K562 (cell line): ENCODE measurements around the gene PCCB. TPM values are rescaled to one million over a fixed set of nuclear protein-coding genes. Genes with fewer than 3 reads are reported as not detected.

Source experiments
- ATAC-seq: fragments of 200-7000 bp; cut with Tn5 transposase; 3 replicates; pipeline ENCODE4 v1.9.1; 2020; ENCODE audit warnings: moderate library complexity
- BruUV-seq: library from RNA; stranded (reverse); fragments of 400-500 nt; replicated peaks from 2 replicates; lab custom pipeline; 2021; lab: Mats Ljungman, UMichigan
- CTCF ChIA-PET: fragments of 300-600 bp; formaldehyde crosslinking; extraction: SDS; loops from one replicate; lab custom pipeline; 2021; ENCODE audit warnings: low intra/inter-chr PET ratio; lab: Yijun Ruan, JAX
- POLR2A ChIA-PET: fragments of 300-600, 350-650 bp; sonication (Branson Sonifier 250); formaldehyde crosslinking; extraction: SDS; loops from one replicate; lab custom pipeline; 2021; ENCODE audit warnings: antibody characterized with exemption, inconsistent platforms; lab: Yijun Ruan, JAX
- DNase-seq, 4 experiments: peaks; one replicate each; pipeline versions ENCODE4 v3.0.0 to v3.0.0-alpha.2; 2011 to 2018; ENCODE audit warnings: low spot score in 3 of 4, mixed read lengths in 3 of 4; ENCODE audit errors: extremely low read depth in 1 of 4
- FAIRE-seq: peaks from 2 replicates; lab custom pipeline; 2011; peaks lifted over from hg19 to GRCh38; lab: Jason Lieb, UNC
- H2AFZ ChIP-seq: 2 replicates; pipeline ENCODE4 v1.6.0; 2011; ENCODE audit warnings: low read depth, low read length, control low read depth, inconsistent platforms
- H3K27ac ChIP-seq: fragments of 200-600 bp; 3 replicates; pipeline ENCODE4 v1.8.0; 2011; ENCODE audit warnings: low read depth, mild to moderate bottlenecking, control low read depth, inconsistent platforms, low read length, moderate library complexity, mixed read lengths; ENCODE audit errors: extremely low read depth
- H3K27me3 ChIP-seq, 2 experiments: fragments of 300-600 bp in 1 of 2; 2 replicates in 1 of 2; 3 replicates in 1 of 2; pipeline versions ENCODE4 v1.6.0 to v1.8.0; 2011; ENCODE audit warnings: inconsistent platforms in 2 of 2, low read length in 2 of 2, mild to moderate bottlenecking in 1 of 2, mixed read lengths in 1 of 2, moderate library complexity in 1 of 2; ENCODE audit not compliant: control insufficient read depth in 2 of 2, insufficient read depth in 2 of 2
- H3K36me3 ChIP-seq: fragments of 300-600 bp; 3 replicates; pipeline ENCODE4 v1.8.0; 2011; ENCODE audit warnings: mild to moderate bottlenecking, low read length, inconsistent platforms; ENCODE audit not compliant: control insufficient read depth, insufficient read depth
- H3K4me1 ChIP-seq, 2 experiments: fragments of 200-600 bp in 1 of 2; replicated peaks in 1 of 2; 2 replicates in 1 of 2; 3 replicates in 1 of 2; pipeline versions ENCODE4 v1.5.1 to v1.8.0; 2011; ENCODE audit warnings: inconsistent platforms in 2 of 2, low read length in 2 of 2, mild to moderate bottlenecking in 1 of 2, mixed read lengths in 1 of 2, moderate library complexity in 1 of 2; ENCODE audit not compliant: control insufficient read depth in 2 of 2, insufficient read depth in 2 of 2
- H3K4me2 ChIP-seq: 2 replicates; pipeline ENCODE4 v1.6.1; 2011; ENCODE audit warnings: low read length, control low read depth, inconsistent platforms, mixed read lengths; ENCODE audit not compliant: insufficient read depth
- H3K4me3 ChIP-seq: fragments of 200-600 bp; sonication (generic), shearing (Covaris generic); 2 replicates; pipeline ENCODE4 v1.5.1; 2016; ENCODE audit warnings: control low read depth, inconsistent platforms
- H3K79me2 ChIP-seq: fragments of 200-600 bp; 3 replicates; pipeline ENCODE4 v1.8.0; 2011; ENCODE audit warnings: low read length, inconsistent platforms; ENCODE audit not compliant: control insufficient read depth, insufficient read depth
- H3K9ac ChIP-seq, 2 experiments: 2 replicates each; pipeline versions ENCODE4 v1.6.0 to v1.6.1; 2011; ENCODE audit warnings: low read depth in 2 of 2, low read length in 2 of 2, control low read depth in 1 of 2, inconsistent platforms in 1 of 2, mild to moderate bottlenecking in 1 of 2, mixed read lengths in 1 of 2; ENCODE audit not compliant: insufficient read depth in 1 of 2
- H3K9me1 ChIP-seq: one replicate; pipeline ENCODE4 v1.6.0; 2011; ENCODE audit warnings: inconsistent platforms, mild to moderate bottlenecking, low read length, moderate library complexity; ENCODE audit not compliant: control insufficient read depth, insufficient read depth
- H3K9me3 ChIP-seq: replicated peaks from 2 replicates; pipeline ENCODE4 v1.5.1; 2011; ENCODE audit warnings: low read depth, low read length, inconsistent platforms; ENCODE audit not compliant: control insufficient read depth, insufficient read depth
- H4K20me1 ChIP-seq: replicated peaks from 2 replicates; pipeline ENCODE4 v1.6.1; 2011; ENCODE audit warnings: low read length, inconsistent platforms, mixed read lengths; ENCODE audit not compliant: control insufficient read depth, insufficient read depth
- ARID3B ChIP-seq: fragments of 250-450 bp; sonication (Bioruptor Pico); IDR thresholded peaks from 2 replicates; pipeline ENCODE4 v1.4.0; 2020; ENCODE audit warnings: borderline replicate concordance
- CREB5 ChIP-seq: fragments of 250-450 bp; sonication (Bioruptor Pico); IDR thresholded peaks from 2 replicates; pipeline ENCODE4 v1.5.0; 2020; ENCODE audit warnings: mild to moderate bottlenecking
- ZNF407 ChIP-seq: fragments of 450-650 bp; IDR thresholded peaks from 2 replicates; pipeline ENCODE4 v1.6.1; 2016; ENCODE audit warnings: low read depth
- WGBS: fragments of 100-300 bp; shearing (Covaris generic); methylation state at CpG from one replicate; pipeline ENCODE4 v1.1.6; 2016; ENCODE audit warnings: low coverage, mixed read lengths; ENCODE audit not compliant: insufficient coverage; ENCODE audit errors: missing lambda C conversion rate; 5-methylcytosine and 5-hydroxymethylcytosine counted together
- in situ Hi-C: fragments of 300-500 bp; cut with MboI; formaldehyde crosslinking; loops from 4 replicates; pipeline ENCODE4 v1.15.0; 2018; ENCODE audit warnings: inconsistent platforms, mixed read lengths
- intact Hi-C: fragments of 100-400 bp; cut with micrococcal nuclease; formaldehyde crosslinking; loops from 2 replicates; pipeline ENCODE4 v1.14.2; 2022
- polyA plus RNA-seq, 8 experiments: library from polyadenylated mRNA; depleted of rRNA in 4 of 8; stranded (reverse) in 5 of 8; unstranded in 3 of 8; fragments of >200 nt; fragmentation: Nextera tagmentation in 2 of 8; fragmentation: Illumina TruSeq in 1 of 8; extraction: Ambion mirVana in 2 of 8; extraction: Trizol in 1 of 8; gene quantifications; 2 replicates each; pipeline versions ENCODE4 v1.2.1 to v1.2.3, GENCODE V29; 2011 to 2014; ENCODE audit warnings: inconsistent platforms in 1 of 8, missing spikeins in 1 of 8
- total RNA-seq, 7 experiments: library from RNA; depleted of rRNA in 6 of 7; stranded (reverse); fragments of >200 nt in 6 of 7; fragmentation: Illumina TruSeq in 2 of 7; extraction: Trizol in 2 of 7; gene quantifications; 2 replicates each; pipeline versions ENCODE4 v1.2.1 to v1.2.3, GENCODE V29; 2011 to 2021; ENCODE audit warnings: low replicate concordance in 1 of 7
- TF ChIP-seq, protein P1 (sequence below): fragments of 450-650 bp; formaldehyde crosslinking; conservative IDR thresholded peaks from 2 replicates; pipeline ENCODE4 v1.4.0; 2022; ENCODE audit warnings: mild to moderate bottlenecking, missing genetic modification characterization

The PCCB gene
- total and polyA plus RNA-seq, 9 of the 15 experiments (the other 6 are each of a cell fraction or from before 2014, with no cell fraction given) = 69.5 to 173 (median 92.8) TPM

- no peak for TF ChIP-seq ARID3B (CRISPR knock-in tag)
These were observed 26.1 kb downstream of the PCCB start (continued) for GRCh38 chr3:136276049-136276755.

GRCh38 chr3:136277115-136277514 is 27.0 kb downstream of the PCCB start:
- Histone ChIP-seq H3K9me3 (peaks cover 4% of the 10 kb centered on the region), H2AFZ (no peak overlapping the region), H3K27ac (no peak overlapping the region), H3K9ac (no peak overlapping the region), H3K4me2 (no peak overlapping the region), H4K20me1 (no peaks in the 10 kb centered on the region), H3K79me2 (peaks cover 81% of the 10 kb centered on the region), H3K4me1 (peaks cover 3 to 7% of the 10 kb centered on the region in 2 experiments; a peak in 2 of 5 replicates), H3K36me3 (peaks cover 50% of the 10 kb centered on the region; the same call in 2 of the 3 replicates), H3K4me3 (no peak overlapping the region), H3K9me1 (no peaks in the 10 kb centered on the region), H3K27me3 (no peaks in the 10 kb centered on the region)
- DNase-seq (no peak), FAIRE-seq (no peak), ATAC-seq (no peak)
- in situ Hi-C loops = no loop called here
- POLR2A ChIA-PET = no interaction called here
- no TSS peak for BruUV-seq
- WGBS = 83% methylated on average over 5 of the region's 5 CpGs
- CTCF ChIA-PET = no interaction called here
- intact Hi-C loops = no loop called here
- no peak for TF ChIP-seq ZNF407
- TF ChIP-seq, protein P1, sequence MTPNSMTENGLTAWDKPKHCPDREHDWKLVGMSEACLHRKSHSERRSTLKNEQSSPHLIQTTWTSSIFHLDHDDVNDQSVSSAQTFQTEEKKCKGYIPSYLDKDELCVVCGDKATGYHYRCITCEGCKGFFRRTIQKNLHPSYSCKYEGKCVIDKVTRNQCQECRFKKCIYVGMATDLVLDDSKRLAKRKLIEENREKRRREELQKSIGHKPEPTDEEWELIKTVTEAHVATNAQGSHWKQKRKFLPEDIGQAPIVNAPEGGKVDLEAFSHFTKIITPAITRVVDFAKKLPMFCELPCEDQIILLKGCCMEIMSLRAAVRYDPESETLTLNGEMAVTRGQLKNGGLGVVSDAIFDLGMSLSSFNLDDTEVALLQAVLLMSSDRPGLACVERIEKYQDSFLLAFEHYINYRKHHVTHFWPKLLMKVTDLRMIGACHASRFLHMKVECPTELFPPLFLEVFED (CRISPR knock-in tag) = no peak
- TF ChIP-seq CREB5 (CRISPR knock-in tag) = no peak
